A549 (cell line): ENCODE data around the gene RAD51B.

Experiments used
- CBX2 ChIP-seq: fragments of 200-600 bp; sonication (generic); IDR thresholded peaks from 2 replicates; pipeline ENCODE4 v1.6.1; 2016; ENCODE audit warnings: low read depth, mild to moderate bottlenecking, borderline replicate concordance
- CHD2 ChIP-seq: fragments of 150-350 bp; IDR thresholded peaks from 2 replicates; pipeline ENCODE4 v1.6.1; 2014; ENCODE audit warnings: low read length; ENCODE audit not compliant: partially characterized antibody
- CTCF ChIP-seq: fragments of >200 bp; sonication (Bioruptor Twin); formaldehyde crosslinking; IDR thresholded peaks from 3 replicates; pipeline ENCODE4 v1.5.1; 2016
- NPAS2 ChIP-seq: fragments of 250-450 bp; sonication (Bioruptor Pico); IDR thresholded peaks from 2 replicates; pipeline ENCODE4 v1.8.0; 2022; ENCODE audit warnings: mild to moderate bottlenecking, moderate library complexity, borderline replicate concordance
- POLR2A ChIP-seq: IDR thresholded peaks from 2 replicates; pipeline ENCODE4 v1.6.1; 2012; ENCODE audit warnings: mild to moderate bottlenecking, low read length
- SMC3 ChIP-seq: fragments of >200 bp; sonication (Bioruptor Twin); formaldehyde crosslinking; IDR thresholded peaks from 3 replicates; pipeline ENCODE4 v1.6.1; 2018; ENCODE audit warnings: inconsistent platforms
- ZNF302 ChIP-seq: fragments of 250-450 bp; sonication (Bioruptor Pico); IDR thresholded peaks from 2 replicates; pipeline ENCODE4 v1.9.0; 2021; ENCODE audit warnings: inconsistent platforms, mild to moderate bottlenecking, moderate library complexity

GRCh38 chr14:68649476-68650189 lies 830.1 kb downstream of the RAD51B start:
- TF ChIP-seq SMC3 (no peak), CTCF (no peak), POLR2A (no peak), NPAS2 (no peak), CHD2 (no peak), CBX2 (no peak), ZNF302 (no peak)
